ENCODE results near the gene DDX39B. TPM values are rescaled to one million over a fixed set of nuclear protein-coding genes. Genes with fewer than 3 reads are reported as not detected.
"Not testable (repeated sequence)": the region's sequence is repeated elsewhere in the genome, so short reads cannot be mapped to it uniquely, and the experiment has no call there.

Gene DDX39B
- total RNA-seq, 2 donors from 2014 or later, result 213 to 422 TPM

- intact Hi-C loops (cut with DNase I), result no loop called here
- no peaks in the 10 kb centered on the region for H3K27me3 ChIP-seq
- no peaks in the 10 kb centered on the region for H3K4me1 ChIP-seq
- no peak overlapping the region for H3K4me3 ChIP-seq
- no peak overlapping the region for H3K27ac ChIP-seq
- no peak for TF ChIP-seq CTCF (IDR thresholded peaks at IDR 0.05)
- no peaks in the 10 kb centered on the region for H3K36me3 ChIP-seq
- no peak overlapping the region for H3K9ac ChIP-seq (ENCODE audit: low read depth in 2 of 2, low read length in 2 of 2)
- no peak for DNase-seq
- no peaks in the 10 kb centered on the region for H3K9me3 ChIP-seq
These were observed 39.2 kb downstream of the DDX39B start for GRCh38 chr6:31502586-31502985.

- H3K9me3 ChIP-seq; H3K27ac ChIP-seq; H3K27me3 ChIP-seq; H3K36me3 ChIP-seq; H3K4me1 ChIP-seq; H3K9ac ChIP-seq (ENCODE audit: low read depth in 2 of 2, low read length in 2 of 2); H3K4me3 ChIP-seq; DNase-seq: not testable (repeated sequence)
- intact Hi-C loops (cut with DNase I), result loop anchor here (10.0 kb wide), 1 partner anchor 45 kb away; the partner anchor contains the start of genes ATP6V1G2, DDX39B and NFKBIL1
These were observed 42.2 kb downstream of the DDX39B start for GRCh38 chr6:31499648-31500047.

GRCh38 chr6:31498748-31499147 lies 43.1 kb downstream of the DDX39B start:
- intact Hi-C loops (cut with DNase I), result loop anchor here (10.0 kb wide), 1 partner anchor 46 kb away; the partner anchor contains the start of genes ATP6V1G2, DDX39B and NFKBIL1
- Histone ChIP-seq H3K9me3 (no peaks in the 10 kb centered on the region), H3K27ac (no peak overlapping the region), H3K27me3 (no peaks in the 10 kb centered on the region), H3K36me3 (no peaks in the 10 kb centered on the region), H3K9ac (ENCODE audit: low read depth in 2 of 2, low read length in 2 of 2) (peak overlapping the region in 1 of 2 donors; percentile 24), H3K4me3 (peak overlapping the region; percentile 68), H3K4me1 (no peaks in the 10 kb centered on the region)
- no peak for TF ChIP-seq CTCF (IDR thresholded peaks at IDR 0.05)
- DNase-seq, result no peak

DNA sequence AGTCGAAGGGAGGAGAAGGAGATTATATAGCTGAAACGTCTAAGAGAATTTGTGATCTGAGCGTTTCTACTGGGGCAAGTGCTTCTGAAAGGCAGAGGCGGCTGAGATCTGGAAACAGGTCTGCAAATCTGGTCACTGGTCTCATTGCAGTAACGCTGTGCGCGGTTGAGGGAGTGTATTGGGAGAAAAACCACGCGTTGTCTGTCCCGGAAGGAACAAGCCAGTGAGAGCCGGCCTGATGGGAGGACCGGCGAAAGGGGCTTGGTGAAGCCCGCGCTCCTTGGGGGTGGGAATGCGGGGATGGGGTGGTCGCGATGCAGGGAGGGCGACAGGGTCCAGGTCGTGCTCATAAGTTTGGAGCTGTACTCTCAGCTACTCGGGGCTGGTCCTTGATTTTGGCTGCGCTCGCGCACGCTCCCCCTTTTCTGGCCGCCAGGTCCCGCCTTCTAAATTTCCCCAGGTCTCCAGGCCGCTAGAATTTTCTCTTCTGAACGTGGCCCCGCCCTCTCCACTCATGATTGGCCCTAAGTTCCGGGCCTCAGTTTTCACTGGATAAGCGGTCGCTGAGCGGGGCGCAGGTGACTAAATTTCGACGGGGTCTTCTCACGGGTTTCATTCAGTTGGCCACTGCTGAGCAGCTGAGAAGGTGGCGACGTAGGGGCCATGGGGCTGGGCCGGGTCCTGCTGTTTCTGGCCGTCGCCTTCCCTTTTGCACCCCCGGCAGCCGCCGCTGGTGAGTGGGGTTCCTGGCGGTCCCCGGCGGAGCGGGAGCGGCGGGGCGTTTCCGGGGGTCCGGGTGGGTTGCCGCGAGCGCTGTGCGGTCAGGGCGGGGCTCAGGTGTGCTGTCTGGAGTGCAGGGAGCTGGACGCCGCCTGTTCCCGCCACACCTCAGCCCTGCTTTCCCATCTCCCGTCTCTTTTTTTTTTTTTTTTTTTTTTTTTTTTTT lies 44.0 kb downstream of the DDX39B start, which contains the start of gene MICB:
Gene MICB (plus strand): TSS at position 615 of the 946 bp plus-strand sequence. CDS start 49 bp downstream, at position 664.
- H3K9ac ChIP-seq (ENCODE audit: low read depth in 2 of 2, low read length in 2 of 2), result peak within 1 kb of the TSS; percentile 47 to 68
- intact Hi-C loops (cut with DNase I), result loop anchor here (10.0 kb wide), 1 partner anchor 47 kb away; the partner anchor contains the start of genes ATP6V1G2, DDX39B and NFKBIL1
- TF ChIP-seq CTCF (IDR thresholded peaks at IDR 0.05), result no peak
- DNase-seq, result peak; percentile 91
- no peaks in the 10 kb centered on the region for H3K9me3 ChIP-seq
- H3K27ac ChIP-seq, result peak within 1 kb of the TSS; percentile 62
- H3K4me3 ChIP-seq, result peak within 1 kb of the TSS; percentile 68
- no peaks in the 10 kb centered on the region for H3K27me3 ChIP-seq
- no peaks in the 10 kb centered on the region for H3K36me3 ChIP-seq
- H3K4me1 ChIP-seq, result no peaks in the 10 kb centered on the region

DNA sequence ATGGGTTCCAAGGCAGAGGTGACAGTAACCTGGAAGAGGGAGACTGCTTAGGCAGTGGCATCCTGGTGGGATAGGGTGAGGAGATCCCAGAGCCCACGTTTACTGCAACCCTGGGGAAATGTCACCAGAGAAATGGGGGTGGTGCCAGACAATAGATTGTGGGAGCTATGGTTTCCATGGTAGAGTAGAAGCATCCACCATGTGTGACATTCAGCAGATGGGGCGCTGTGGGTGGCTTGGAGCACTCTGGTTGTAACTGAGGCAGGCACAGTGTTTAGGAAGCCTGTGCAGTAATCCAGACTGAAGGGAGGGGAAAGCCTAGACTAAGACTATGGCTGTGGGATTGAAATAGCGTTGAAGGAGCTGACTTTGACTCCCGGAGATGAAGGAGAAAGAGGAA lies 45.0 kb downstream of the DDX39B start:
- DNase-seq, H3K36me3 ChIP-seq, H3K9me3 ChIP-seq, H3K27ac ChIP-seq, H3K4me3 ChIP-seq, H3K4me1 ChIP-seq, H3K27me3 ChIP-seq: not testable (repeated sequence)
- intact Hi-C loops (cut with DNase I), result loop anchor here (10.0 kb wide), 1 partner anchor 48 kb away; the partner anchor contains the start of genes ATP6V1G2, DDX39B and NFKBIL1
- H3K9ac ChIP-seq (ENCODE audit: low read depth in 2 of 2, low read length in 2 of 2), result peak overlapping the region in 1 of 2 donors; percentile 68

DNA sequence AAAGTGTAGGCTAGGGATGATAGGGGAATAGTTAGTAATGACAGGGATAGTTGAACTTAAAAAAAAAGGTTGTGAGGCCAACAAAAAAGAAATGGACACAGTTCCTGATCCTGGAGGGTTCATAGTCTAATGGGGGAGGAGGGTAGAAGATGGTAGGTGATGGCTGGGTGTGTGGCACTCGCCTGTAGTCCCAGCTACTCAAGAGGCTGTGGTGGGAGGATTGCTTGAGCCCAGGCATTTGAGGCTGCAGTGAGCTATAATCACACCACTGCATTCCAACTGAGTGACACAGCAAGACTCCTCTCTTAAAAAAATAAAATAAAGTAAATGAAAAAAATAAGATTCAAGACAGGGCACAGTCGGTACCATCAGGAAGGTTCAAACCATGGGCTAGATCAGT lies 46.2 kb downstream of the DDX39B start:
- Histone ChIP-seq H3K9ac (ENCODE audit: low read depth in 2 of 2, low read length in 2 of 2) (peak overlapping the region in 1 of 2 donors; percentile 70), H3K9me3 (no peaks in the 10 kb centered on the region), H3K27ac (peak overlapping the region; percentile 66), H3K4me1 (no peaks in the 10 kb centered on the region), H3K36me3 (no peaks in the 10 kb centered on the region), H3K27me3 (no peaks in the 10 kb centered on the region), H3K4me3 (peak overlapping the region; percentile 53)
- TF ChIP-seq CTCF (IDR thresholded peaks at IDR 0.05), result no peak
- intact Hi-C loops (cut with DNase I), result loop anchor here (10.0 kb wide), 1 partner anchor 49 kb away; the partner anchor contains the start of genes ATP6V1G2, DDX39B and NFKBIL1
- no peak for DNase-seq
